IPS-18c (cell line): Measurements from ENCODE around the gene SESN2.
A peak's percentile ranks its signal among the peaks of the same experiment; 100 is the strongest.
"Not testable (repeated sequence)": the region's sequence is repeated elsewhere in the genome, so short reads cannot be mapped to it uniquely, and the experiment has no call there.

ENCODE experiments used
- H3K4me3 ChIP-seq: 2 replicates; pipeline ENCODE4 v1.7.0; 2013; ENCODE audit warnings: low read depth, mild to moderate bottlenecking, low read length, moderate library complexity; ENCODE audit not compliant: insufficient read depth
- H3K9me3 ChIP-seq: one replicate; pipeline ENCODE4 v1.6.1; 2013; ENCODE audit warnings: mild to moderate bottlenecking, low read length, moderate library complexity; ENCODE audit not compliant: control insufficient read depth, insufficient read depth

SESN2 gene

DNA sequence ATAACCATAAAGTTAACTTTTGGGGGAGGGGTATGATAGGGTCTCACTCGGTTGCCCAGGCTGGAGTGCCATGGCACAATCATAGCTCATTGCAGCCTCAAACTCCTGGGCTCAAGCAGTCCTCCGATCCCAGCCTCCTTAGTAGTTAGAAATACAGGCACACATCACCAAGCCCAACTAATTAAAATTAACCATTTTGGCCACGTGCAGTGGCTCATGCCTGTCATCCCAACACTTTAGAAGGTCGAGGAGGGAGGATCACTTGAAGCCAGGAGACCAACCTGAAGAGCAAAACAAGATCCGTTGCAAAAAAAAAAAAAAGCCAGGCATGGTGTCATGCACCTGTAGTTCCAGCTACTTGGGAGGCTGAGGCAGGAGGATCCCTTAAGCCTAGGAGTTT lies 42.9 kb downstream of the SESN2 start:
- H3K4me3 ChIP-seq: no peak overlapping the region
- H3K9me3 ChIP-seq: no peaks in the 10 kb centered on the region

GRCh38 chr1:28306301-28306949 lies 47.1 kb downstream of the SESN2 start:
- H3K9me3 ChIP-seq: no peaks in the 10 kb centered on the region
- no peak overlapping the region for H3K4me3 ChIP-seq

DNA sequence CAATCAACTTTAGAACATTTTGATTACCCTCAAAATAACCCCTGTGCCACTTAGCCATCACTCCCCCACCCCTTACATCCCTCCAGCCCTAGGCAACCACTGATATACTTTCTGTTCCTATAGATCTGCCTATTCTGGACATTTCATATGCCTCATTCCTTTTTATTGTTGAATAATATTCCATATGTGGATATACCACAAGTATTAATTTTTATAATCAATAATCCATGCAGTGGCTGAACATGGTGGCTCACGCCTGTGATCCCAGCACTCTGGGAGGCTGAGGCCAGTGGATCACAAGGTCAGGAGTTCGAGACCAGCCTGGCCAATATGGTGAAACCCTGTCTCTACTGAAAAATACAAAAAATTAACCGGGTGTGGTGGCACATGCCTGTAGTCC lies 49.4 kb downstream of the SESN2 start:
- Histone ChIP-seq H3K4me3 (no peak overlapping the region), H3K9me3 (no peaks in the 10 kb centered on the region)

DNA sequence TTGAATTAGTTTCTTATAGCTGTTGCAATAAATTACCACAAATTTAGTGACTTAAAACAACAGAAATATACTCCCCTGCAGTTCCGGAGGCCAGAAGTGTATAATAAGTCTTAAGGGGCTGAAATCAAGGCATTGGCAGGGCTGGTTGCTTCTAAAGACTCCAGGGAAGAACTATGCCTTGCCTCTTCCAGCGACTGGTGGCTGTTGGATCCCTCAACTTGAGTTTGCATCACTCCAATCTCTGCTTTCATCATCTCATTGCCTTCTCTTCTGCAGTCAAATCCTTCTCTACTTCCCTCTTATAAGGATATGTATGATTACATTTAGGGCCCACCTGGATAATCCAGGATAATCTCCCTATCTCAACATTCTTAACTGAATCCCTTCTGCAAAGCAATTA lies 50.4 kb downstream of the SESN2 start:
- H3K4me3 ChIP-seq: no peak overlapping the region

GRCh38 chr1:28313702-28314546 lies 54.6 kb downstream of the SESN2 start:
- H3K4me3 ChIP-seq: no peak overlapping the region
- H3K9me3 ChIP-seq: no peaks in the 10 kb centered on the region

More for the DNA sequence above, 50.4 kb downstream of the SESN2 start:
- no peaks in the 10 kb centered on the region for H3K9me3 ChIP-seq

GRCh38 chr1:28314547-28314941 lies 55.2 kb downstream of the SESN2 start:
- Histone ChIP-seq H3K9me3 (no peaks in the 10 kb centered on the region), H3K4me3 (no peak overlapping the region)

- no peaks in the 10 kb centered on the region for H3K9me3 ChIP-seq
- no peak overlapping the region for H3K4me3 ChIP-seq
Observed at GRCh38 chr1:28317014-28317413, 57.7 kb downstream of the SESN2 start.

DNA sequence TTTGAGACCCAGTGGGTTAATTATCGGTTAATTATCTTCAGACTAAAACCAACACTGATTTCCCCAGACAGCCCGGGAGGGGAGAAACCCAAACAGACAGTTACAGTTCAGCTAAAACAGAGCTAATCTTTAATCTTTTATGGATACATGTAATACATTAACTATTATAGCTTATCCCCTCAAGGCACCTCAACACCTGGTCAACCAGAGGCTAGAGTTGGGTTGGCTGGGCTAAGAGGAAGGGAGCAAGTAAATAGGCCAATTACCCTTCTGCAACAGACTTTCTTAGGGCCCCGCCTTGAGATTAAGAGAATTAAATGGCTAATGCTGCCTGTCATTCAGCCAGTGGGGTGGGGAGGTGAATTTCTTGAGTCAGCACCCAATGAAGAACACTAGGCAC lies 62.9 kb downstream of the SESN2 start:
- H3K9me3 ChIP-seq: no peaks in the 10 kb centered on the region
- H3K4me3 ChIP-seq: no peak overlapping the region

DNA sequence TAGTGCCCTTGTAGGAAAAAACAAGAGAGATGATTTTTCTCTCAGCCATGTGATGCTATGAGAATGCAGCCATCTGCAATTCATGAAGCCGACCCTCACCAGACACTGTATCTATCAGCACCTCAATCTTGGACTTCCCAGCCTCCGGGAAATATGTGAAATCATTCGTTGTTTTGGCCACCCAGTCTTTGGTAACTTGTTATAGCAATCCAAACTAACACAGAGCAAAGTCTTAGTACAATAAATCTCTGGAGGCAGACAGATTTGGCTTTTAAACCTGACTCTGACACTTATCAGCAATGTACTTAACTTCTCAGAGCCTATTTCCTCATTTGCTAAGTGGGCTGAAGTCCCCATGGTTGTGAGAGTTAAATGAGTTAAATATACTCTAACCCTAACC lies 64.4 kb downstream of the SESN2 start:
- no peaks in the 10 kb centered on the region for H3K9me3 ChIP-seq

DNA sequence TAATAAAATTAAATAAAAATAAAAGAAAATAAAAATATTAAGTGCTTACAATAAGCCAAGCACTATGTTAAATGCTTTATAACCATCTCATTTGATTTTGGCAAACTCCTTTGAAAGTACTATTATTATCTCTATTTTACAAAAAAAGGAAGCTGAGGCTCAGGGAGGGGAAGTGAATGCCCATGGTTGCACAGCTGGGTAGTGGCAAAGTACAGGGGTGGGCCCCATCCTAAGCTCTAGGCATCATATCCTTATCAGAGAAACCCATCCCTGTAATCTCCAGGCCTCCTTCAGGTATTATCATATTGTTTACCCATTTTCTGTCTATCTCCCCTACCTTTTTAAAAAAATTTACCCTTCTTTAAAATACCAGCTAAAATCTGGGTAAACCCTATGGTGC lies 67.2 kb downstream of the SESN2 start:
- no peaks in the 10 kb centered on the region for H3K9me3 ChIP-seq
- H3K4me3 ChIP-seq: no peak overlapping the region

More for the DNA sequence above, 64.4 kb downstream of the SESN2 start:
- H3K4me3 ChIP-seq: no peak overlapping the region

DNA sequence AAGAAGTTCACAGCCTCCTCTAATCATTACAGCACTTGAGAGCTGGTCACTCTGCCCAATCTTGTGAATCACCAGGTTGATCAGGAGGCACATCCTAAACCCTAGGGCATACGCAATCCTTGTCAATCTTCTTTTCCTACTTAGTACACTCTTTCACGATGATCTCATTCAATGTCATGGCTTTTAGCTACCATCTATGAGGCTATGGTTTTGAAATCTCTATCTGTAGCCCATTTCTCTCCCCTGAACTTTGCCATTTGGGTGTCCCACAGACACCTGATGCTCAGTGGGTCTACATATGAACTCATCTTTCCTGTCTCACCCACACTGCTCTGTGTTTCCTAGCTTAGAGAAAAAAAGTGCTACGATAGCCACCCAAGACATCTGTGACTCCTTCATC lies 67.7 kb downstream of the SESN2 start:
- no peak overlapping the region for H3K4me3 ChIP-seq
- no peaks in the 10 kb centered on the region for H3K9me3 ChIP-seq

DNA sequence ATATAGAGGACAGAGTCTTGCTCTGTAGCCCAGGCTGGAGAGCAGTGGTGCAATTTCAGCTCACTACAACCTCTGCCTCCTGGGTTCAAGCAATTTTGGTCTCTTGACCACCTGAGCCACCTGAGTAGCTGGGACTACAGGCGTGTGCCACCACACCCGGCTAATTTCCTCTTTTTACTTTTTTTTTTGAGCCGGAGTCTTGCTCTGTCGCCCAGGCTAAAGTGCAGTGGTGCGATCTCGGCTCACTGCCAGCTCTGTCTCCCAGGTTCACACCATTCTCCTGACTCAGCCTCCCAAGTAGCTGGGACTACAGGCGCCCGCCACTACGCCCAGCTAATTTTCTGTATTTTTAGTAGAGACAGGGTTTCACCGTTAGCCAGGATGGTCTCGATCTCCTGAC lies 68.1 kb downstream of the SESN2 start:
- not testable (repeated sequence) for H3K4me3 ChIP-seq, H3K9me3 ChIP-seq

GRCh38 chr1:28328228-28328648 lies 68.9 kb downstream of the SESN2 start:
- Histone ChIP-seq H3K9me3 (no peaks in the 10 kb centered on the region), H3K4me3 (peak overlapping the region; percentile 61; the same call in 1 of the 2 replicates)

DNA sequence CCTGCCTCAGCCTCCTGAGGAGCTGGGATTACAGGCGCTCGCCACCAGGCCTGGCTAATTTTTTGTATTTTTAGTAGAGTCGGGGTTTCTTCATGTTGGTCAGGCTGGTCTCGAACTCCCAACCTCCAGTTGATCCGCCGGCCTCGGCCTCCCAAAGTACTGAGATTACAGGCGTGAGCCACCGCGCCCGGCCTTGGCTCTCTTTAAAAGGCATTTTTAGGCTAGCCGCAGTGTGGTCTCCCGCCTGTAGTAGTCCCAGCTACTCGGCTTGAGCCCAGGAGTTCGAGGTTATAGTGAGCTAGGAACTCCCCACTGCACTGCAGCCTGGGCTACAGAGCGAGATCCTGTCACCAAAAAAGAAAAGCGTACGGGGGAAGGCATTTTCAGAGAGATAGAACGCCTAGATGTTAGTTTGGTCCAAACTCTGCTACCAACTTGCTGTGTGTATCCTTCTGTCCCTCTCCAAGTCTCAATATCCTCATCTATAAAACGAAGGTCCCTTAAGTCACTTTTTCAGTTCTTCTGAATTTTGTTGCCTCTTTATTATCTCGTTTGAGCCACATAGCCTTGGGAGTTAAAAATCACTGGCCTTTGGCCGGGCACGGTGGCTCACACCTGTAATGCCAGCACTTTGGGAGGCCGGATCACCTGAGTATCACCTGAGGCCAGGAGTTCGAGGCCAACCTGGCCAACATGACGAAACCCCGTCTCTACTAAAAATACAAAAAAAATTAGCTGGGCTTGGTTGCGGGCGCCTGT lies 70.3 kb downstream of the SESN2 start:
- Histone ChIP-seq H3K9me3 (no peaks in the 10 kb centered on the region), H3K4me3 (peak overlapping the region; percentile 61)
